ENCODE results near the gene SCGB1A1. TPM values are rescaled to one million over a fixed set of nuclear protein-coding genes. Genes with fewer than 3 reads are reported as not detected.

The SCGB1A1 gene
- total RNA-seq, 4 donors from 2014 or later: not detected

- Histone ChIP-seq H3K4me1 (no peaks in the 10 kb centered on the region), H3K4me3 (no peak overlapping the region), H3K9me3 (no peaks in the 10 kb centered on the region), H3K27ac (no peak overlapping the region), H3K36me3 (no peaks in the 10 kb centered on the region), H3K27me3 (no peaks in the 10 kb centered on the region)
- intact Hi-C loops (cut with DNase I; ENCODE audit: low total_unique reads): no loop called here
- DNase-seq: no peak
- TF ChIP-seq POLR2A (IDR thresholded peaks at IDR 0.05) (no peak), CTCF (IDR thresholded peaks at IDR 0.05) (no peak)
Measured at GRCh38 chr11:62413060-62413696, 5.7 kb upstream of the SCGB1A1 start.

GRCh38 chr11:62416596-62416995 lies 2.2 kb upstream of the SCGB1A1 start:
- Histone ChIP-seq H3K27ac (no peak overlapping the region), H3K9me3 (no peaks in the 10 kb centered on the region), H3K4me1 (peaks cover 0 to 5% of the 10 kb centered on the region in 2 donors), H3K36me3 (no peaks in the 10 kb centered on the region), H3K27me3 (no peaks in the 10 kb centered on the region), H3K4me3 (no peak overlapping the region)
- intact Hi-C loops (cut with DNase I; ENCODE audit: low total_unique reads): no loop called here
- no peak for DNase-seq
- TF ChIP-seq POLR2A (IDR thresholded peaks at IDR 0.05) (no peak), CTCF (IDR thresholded peaks at IDR 0.05) (no peak)

- H3K4me1 ChIP-seq: peaks cover 0 to 5% of the 10 kb centered on the region in 2 donors
- no peak overlapping the region for H3K4me3 ChIP-seq
- no peaks in the 10 kb centered on the region for H3K27me3 ChIP-seq
- no peaks in the 10 kb centered on the region for H3K9me3 ChIP-seq
- intact Hi-C loops (cut with DNase I; ENCODE audit: low total_unique reads): no loop called here
- TF ChIP-seq POLR2A (IDR thresholded peaks at IDR 0.05) (no peak), CTCF (IDR thresholded peaks at IDR 0.05) (no peak)
- DNase-seq: no peak
- H3K36me3 ChIP-seq: no peaks in the 10 kb centered on the region
- peak overlapping the region; percentile 76 to 90 for H3K27ac ChIP-seq
Measured at GRCh38 chr11:62418136-62418535, 697 bp upstream of the SCGB1A1 start.

- Histone ChIP-seq H3K4me1 (peaks cover 0 to 5% of the 10 kb centered on the region in 2 donors), H3K27me3 (no peaks in the 10 kb centered on the region), H3K27ac (peak overlapping the region; percentile 76 to 90), H3K9me3 (no peaks in the 10 kb centered on the region), H3K36me3 (no peaks in the 10 kb centered on the region), H3K4me3 (no peak overlapping the region)
- TF ChIP-seq POLR2A (IDR thresholded peaks at IDR 0.05): no peak
- no peak for TF ChIP-seq CTCF (IDR thresholded peaks at IDR 0.05)
- intact Hi-C loops (cut with DNase I; ENCODE audit: low total_unique reads): no loop called here
- DNase-seq: no peak
Measured at GRCh38 chr11:62419314-62419929, 589 bp downstream of the SCGB1A1 start.

- no peak overlapping the region for H3K4me3 ChIP-seq
- no peaks in the 10 kb centered on the region for H3K9me3 ChIP-seq
- intact Hi-C loops (cut with DNase I; ENCODE audit: low total_unique reads): no loop called here
- no peaks in the 10 kb centered on the region for H3K27me3 ChIP-seq
- DNase-seq: no peak
- H3K4me1 ChIP-seq: peaks cover 0 to 5% of the 10 kb centered on the region in 2 donors
- H3K36me3 ChIP-seq: no peaks in the 10 kb centered on the region
- TF ChIP-seq POLR2A (IDR thresholded peaks at IDR 0.05) (no peak), CTCF (IDR thresholded peaks at IDR 0.05) (no peak)
- peak overlapping the region; percentile 76 to 90 for H3K27ac ChIP-seq
Measured at GRCh38 chr11:62419943-62420342, 1.1 kb downstream of the SCGB1A1 start.

All from uterus (tissue), 4 donors.